H7 (cell line): ENCODE measurements around the gene DNAJC5. TPM values are rescaled to one million over a fixed set of nuclear protein-coding genes. Genes with fewer than 3 reads are reported as not detected.
"Not testable (repeated sequence)": the region's sequence is repeated elsewhere in the genome, so short reads cannot be mapped to it uniquely, and the experiment has no call there.

ENCODE experiments used
- DNase-seq: peaks from one replicate; pipeline ENCODE4 v3.0.0; 2012
- H3K27me3 ChIP-seq: 2 replicates; pipeline ENCODE4 v1.6.0; 2011; ENCODE audit warnings: mild to moderate bottlenecking, low read length; ENCODE audit not compliant: control insufficient read depth, insufficient read depth
- H3K36me3 ChIP-seq: replicated peaks from 2 replicates; pipeline ENCODE4 v1.5.1; 2011; ENCODE audit warnings: low read length; ENCODE audit not compliant: control insufficient read depth, insufficient read depth
- H3K4me3 ChIP-seq: 2 replicates; pipeline ENCODE4 v1.5.1; 2011; ENCODE audit warnings: low read depth, mild to moderate bottlenecking, control low read depth, low read length, moderate library complexity; ENCODE audit not compliant: insufficient read depth
- total RNA-seq: library from RNA; depleted of rRNA; stranded (reverse); fragments of >200 nt; shearing (Covaris generic); gene quantifications from 2 replicates; pipeline ENCODE4 v1.2.3, GENCODE V29; 2014

The DNAJC5 gene
- total RNA-seq, 1 experiment from 2014 or later, result 30.8 TPM

DNA sequence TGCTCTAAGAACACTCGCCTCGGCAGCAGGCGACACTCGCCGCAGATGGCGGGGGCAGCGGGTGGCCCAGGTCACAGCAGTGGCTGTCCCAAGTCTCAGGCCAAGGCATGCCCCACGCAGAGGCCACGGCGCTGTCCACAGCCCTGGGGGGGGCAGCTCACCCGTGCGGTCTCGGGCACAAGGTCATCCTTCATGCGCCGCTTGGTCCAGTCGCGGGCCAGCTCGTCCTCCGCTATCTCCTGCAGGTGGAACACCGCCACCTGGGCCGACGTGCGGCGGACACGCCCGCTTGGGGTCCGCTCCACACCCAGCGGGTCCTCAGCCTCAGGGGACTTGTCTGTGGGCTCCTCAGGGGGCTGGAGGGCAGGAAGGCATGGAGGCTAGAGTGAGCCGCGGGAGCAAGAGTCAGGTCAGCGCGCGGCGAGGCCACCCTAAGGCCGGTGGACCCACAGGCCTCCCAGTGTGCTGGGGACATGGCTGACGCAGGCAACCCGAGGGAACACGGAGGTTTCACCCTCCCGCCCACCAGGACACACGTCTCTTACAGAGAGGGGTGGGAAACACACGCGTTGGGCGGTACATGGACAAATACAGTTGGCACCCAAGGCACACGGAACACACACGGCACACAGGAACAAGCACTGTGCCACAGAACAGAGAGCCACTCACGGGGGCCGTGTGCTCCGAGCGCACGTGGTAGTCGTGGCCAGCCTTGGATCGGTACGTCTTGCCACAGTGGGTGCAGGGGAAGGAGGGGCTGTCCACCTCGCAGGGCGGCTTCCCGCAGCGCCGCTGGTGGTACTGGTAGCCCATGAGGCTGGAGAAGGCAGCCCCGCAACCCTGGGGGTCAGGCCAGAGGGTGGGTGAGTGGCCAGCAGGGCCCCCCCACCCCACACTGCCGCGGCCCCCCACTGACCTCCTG is 67.8 kb downstream of the DNAJC5 start:
- Histone ChIP-seq H3K27me3 (no peaks in the 10 kb centered on the region), H3K36me3 (peaks cover 28% of the 10 kb centered on the region), H3K4me3 (no peak overlapping the region)
- DNase-seq, result no peak

DNA sequence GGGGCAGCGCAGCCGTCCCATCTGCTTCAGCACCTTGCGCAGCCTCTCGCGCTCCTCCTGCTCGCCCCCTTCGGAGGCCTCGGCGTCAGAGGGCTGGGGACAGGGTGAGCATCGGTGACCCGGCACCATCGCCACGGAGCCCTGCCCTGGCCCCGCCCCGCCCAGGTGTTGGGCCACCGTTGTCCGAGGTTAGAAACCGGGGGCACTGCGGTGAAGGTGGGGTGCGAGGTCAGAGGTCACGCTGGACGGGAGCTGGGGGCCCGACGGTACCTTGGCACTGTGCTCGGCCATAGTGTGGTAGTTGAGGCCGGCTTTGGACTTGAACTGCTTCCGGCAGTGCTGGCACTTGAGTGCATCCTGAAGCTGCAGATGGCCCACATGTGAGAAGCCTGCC is 68.4 kb downstream of the DNAJC5 start:
- no peak overlapping the region for H3K4me3 ChIP-seq
- no peaks in the 10 kb centered on the region for H3K27me3 ChIP-seq
- no peak for DNase-seq
- peaks cover 28% of the 10 kb centered on the region for H3K36me3 ChIP-seq

DNA sequence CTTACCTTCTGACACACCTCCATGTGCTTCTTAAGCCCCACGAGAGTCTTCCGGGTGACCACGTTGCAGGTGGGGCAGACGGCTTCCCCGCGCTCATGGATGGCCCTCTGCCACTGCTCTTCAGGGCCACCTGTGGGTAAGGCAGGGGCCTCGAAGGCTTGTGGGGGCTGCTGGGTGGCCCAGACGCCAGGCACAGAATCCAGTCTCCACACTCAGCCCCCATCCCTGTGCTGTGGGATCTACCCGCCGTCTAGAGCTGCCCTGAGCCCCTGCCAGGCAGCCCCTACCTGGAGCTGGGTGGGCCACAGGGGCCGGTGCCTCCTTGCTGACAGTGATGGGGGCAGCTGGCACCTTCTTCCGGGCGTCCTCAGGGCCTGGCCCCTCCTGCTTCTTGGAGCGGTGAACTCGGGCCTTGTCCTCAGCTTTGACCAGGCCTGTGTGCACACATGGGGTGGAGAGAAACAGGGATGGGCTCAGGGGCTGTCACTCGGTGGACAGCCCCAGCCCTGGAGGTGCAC is 68.9 kb downstream of the DNAJC5 start:
- Histone ChIP-seq H3K4me3 (no peak overlapping the region), H3K36me3 (peaks cover 28% of the 10 kb centered on the region), H3K27me3 (no peaks in the 10 kb centered on the region)
- DNase-seq, result no peak

DNA sequence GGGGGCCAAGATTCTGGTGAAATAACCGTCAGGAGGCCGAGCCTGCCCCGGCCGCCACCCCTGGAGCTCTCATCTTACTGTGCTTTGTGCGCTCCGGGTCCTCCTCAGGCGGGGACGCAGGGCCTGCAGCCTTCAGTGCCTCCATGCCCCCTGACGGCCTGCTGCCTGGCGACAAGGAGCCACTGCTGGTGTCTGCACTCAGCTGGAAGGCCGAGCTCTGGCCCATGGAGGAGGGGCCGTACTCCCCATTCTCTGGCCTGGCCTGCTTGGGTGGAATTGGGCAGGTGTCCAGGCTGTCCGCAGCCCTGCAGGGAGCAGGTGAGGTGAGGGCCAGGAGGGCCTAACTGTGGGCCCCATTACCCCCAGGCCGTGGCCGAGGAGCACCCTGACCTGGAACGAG is 69.5 kb downstream of the DNAJC5 start:
- no peak overlapping the region for H3K4me3 ChIP-seq
- no peaks in the 10 kb centered on the region for H3K27me3 ChIP-seq
- no peak for DNase-seq
- H3K36me3 ChIP-seq, result peaks cover 28% of the 10 kb centered on the region

DNA sequence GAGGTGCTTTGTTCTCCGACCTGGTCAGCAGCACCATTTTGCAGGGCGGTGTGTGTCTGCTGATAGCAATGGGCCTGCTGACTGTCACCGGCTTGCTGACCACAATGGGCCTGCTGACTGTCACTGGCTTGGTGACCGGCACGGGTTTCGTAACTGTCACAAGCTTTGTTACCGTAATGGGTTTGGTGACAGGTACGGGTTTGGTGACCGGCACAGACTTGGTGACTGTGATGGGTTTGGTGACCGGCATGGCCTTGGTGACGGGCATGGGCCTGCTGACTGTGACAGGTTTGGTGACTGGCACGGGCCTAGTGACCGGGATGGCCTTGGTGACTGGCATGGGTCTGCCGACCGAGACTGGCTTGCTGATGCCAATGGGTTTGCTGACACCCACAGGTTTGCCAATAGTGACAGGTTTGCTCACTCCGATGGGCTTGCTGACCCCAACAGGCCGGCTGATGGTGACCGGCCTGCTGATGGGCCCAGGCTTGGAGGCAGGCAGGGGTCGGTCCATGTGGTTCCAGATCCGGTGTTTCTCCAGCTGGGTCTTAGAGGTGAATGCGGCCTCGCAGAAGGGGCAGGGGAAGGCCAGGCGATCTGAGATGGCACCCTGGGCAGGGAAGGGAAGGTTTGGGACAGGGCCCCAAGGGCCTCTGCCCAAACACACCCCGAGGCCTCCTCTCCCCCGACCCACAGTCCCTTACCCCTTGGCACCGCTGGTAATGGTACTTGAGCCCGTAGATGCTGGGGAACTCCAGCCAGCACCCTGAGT is 71.4 kb downstream of the DNAJC5 start:
- no peak overlapping the region for H3K4me3 ChIP-seq
- DNase-seq, result no peak
- H3K27me3 ChIP-seq, result peaks cover 3% of the 10 kb centered on the region
- H3K36me3 ChIP-seq, result peaks cover 28% of the 10 kb centered on the region

DNA sequence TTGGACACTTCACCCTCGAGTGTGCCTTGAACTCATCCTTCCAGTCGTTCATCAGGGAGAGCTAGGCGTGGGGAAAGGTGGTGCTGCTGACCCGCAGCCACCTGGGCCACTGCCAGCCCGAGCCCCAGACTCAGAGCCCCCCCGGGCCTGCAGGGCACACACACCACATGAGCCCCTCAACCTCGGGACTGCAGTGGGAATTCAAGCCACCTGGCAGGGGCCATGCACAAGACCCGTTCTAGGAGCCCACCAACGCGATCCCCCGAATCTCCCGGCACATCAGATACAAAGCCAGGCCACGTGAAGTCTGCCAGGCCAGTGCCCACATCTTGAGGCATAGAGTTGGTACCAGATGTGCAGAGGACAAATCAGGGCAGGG is 72.0 kb downstream of the DNAJC5 start:
- Histone ChIP-seq H3K36me3 (peaks cover 27% of the 10 kb centered on the region), H3K4me3 (no peak overlapping the region), H3K27me3 (peaks cover 3% of the 10 kb centered on the region)
- no peak for DNase-seq

DNA sequence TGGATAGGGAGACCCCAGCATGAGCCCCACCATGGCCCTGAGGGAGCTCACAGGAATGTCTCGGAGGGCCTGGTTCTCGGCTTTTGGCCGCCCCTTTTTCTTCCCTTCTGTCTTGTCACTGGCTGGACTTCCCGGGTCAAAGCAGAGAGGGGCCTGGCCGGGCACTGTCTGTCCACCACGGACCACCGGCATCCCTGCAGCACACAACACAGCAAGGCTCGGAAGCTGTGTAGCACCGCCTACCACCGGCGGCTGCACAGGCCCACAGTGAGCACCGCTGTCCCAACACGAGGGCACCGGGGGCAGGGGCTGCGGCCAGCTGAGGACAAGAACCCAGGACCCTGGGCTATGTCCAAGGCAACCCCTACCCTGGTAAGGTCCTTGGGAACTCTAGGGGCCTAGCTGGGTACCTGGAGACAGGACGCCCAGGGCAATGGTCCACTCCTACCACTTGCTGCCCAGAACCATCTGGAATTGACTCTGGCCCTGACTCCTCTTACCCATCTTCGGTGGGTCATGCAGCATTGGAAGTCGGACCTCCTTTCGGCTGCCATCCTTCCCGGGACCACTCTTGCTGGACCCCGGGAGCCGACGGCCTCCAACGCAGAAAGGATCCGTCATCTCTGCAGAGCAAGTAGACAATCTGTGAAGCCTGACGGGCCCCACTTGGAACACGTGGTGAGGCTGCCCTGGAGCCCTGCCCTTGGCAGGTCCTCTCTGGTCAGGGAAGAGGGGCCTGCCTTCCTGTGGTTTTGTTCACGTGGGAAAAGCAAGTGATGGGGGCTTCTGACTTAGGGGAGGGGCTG is 72.6 kb downstream of the DNAJC5 start:
- no peak for DNase-seq
- H3K4me3 ChIP-seq, result no peak overlapping the region
- peaks cover 3% of the 10 kb centered on the region for H3K27me3 ChIP-seq
- H3K36me3 ChIP-seq, result peaks cover 25% of the 10 kb centered on the region

DNA sequence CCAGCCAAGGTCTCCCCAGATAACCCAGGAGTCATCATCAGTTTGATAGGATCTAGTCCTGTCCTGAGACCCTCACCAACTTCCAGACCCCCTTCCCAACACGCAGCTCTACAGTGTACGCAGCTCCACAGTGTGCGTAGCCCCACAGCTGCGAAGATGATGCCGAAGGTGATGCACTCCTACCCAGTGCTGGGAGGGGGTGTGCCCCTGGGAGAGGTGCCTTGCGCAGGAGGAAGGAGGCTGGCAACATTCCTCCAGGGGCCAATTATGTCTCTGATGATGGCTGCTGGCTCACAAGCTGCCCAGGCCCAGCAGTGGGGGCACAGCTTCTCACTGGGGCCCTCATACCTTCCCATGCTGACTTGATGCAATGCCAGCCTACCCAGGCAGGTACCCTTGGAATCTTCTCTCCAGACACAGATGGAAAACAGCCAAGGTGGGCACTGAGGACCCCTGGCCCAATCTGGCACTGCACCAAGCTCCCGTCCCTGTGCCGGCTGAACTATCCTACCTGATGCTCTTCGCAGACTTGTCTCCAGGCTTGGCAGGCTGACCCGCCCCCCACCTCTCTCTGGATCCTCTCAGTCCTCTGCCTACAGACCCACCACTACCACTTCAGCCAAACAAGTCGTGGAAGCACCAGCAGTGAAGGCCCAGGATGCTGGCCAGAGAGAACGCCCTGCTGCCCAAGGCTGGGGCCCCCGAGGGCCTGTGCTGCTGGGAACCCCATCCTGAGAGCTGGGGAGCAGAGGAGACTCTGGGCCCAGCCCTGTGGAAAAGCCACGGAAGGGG is 73.4 kb downstream of the DNAJC5 start:
- peaks cover 21% of the 10 kb centered on the region for H3K36me3 ChIP-seq
- peak overlapping the region; percentile 59; the same call in 1 of the 2 replicates for H3K4me3 ChIP-seq
- no peak for DNase-seq
- peaks cover 5% of the 10 kb centered on the region for H3K27me3 ChIP-seq

DNA sequence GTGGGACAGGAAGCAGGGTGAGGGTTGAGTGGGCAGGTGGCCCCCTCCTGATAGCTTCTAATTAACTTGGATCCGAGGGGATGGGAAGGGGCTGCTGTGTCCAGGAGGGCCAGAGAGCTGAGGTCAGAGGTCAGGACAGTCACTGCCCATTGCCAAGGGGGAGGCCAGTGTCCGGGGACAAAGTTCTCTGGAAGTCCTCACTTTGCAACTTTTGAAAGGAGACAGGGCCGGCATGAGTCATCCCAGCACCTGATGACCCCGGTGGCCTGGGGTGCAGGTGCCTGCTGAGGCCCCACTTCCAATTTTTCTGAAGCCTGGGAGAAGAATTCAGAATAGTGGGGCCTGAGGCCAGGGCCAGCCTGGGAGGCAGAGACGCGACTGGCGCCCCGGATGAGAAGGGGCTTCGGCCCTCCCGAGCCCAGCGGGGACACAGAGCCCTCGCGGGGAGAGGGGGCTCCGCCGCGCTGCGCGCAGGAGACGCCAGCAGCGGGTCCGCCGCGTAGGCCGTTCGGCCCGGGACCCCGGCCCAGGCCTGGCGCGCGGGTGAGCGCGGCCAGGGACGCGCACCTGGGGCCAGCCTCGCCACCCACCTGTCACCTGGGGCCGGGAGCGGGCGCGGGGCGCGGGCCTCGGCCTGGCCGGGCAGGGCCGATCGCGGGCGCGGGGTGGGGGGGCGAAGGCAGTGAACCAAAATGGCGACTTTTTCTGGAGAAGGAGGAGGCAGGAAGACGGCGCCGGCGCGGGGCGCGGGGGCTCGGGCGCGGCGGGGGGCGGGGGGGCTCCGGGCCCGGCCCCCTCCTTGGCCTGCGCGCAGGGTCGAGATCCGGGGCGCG is 74.2 kb downstream of the DNAJC5 start:
- peak; percentile 88 for DNase-seq
- H3K36me3 ChIP-seq, result peaks cover 15% of the 10 kb centered on the region
- peaks cover 5% of the 10 kb centered on the region for H3K27me3 ChIP-seq
- peak overlapping the region; percentile 59 for H3K4me3 ChIP-seq

DNA sequence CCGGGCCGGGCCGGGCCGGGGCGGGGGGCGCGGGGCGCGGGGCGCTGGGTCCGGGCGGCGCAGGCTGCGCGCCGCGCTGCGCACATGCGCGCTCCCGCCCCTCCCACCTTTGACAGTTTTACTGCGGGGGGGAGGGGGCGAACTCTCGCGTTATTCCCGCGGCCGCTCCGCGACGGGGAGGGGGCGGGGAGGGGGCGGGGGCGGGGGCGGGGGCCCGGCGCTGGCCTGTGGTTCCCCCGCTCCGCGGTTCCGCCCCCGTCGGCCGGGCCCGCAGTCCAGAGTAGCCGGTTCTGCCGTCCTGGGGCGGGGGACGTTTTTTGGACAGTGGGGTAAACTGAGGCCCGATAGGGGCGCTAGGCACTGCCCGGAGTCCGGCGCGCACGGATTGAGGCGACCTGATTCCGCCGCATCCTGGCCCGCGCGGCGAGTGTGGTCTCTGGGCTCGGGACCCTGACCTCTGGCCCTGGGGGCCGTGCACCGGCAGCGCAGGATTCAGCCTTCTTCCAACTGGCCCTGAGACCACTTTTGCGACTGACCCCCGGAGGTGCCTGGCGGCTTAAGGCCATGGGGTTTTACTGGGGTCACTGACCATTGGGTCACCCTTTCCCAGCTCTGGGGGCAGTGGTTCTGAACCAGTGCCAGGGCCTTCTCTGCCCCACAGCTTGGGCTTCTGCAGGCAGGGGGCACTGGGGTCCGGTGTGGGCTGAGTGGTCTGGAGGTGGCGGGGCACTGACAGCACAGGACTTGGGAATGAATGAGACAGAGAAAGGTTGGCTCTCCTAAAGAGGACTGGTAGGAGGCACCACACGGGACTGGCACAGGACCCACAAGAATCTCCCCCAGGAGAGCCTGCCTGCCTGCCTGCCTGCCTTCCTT is 75.2 kb downstream of the DNAJC5 start, which contains the start of gene ZNF512B:
ZNF512B (minus strand) TSS at position 93 of the 876 bp plus-strand sequence. CDS start 1,980 bp downstream, outside the sequence.
- peak; percentile 98 for DNase-seq
- H3K4me3 ChIP-seq, result peak within 1 kb of the TSS; percentile 68
- H3K27me3 ChIP-seq, result peaks cover 5% of the 10 kb centered on the region
- peaks cover 13% of the 10 kb centered on the region for H3K36me3 ChIP-seq

DNA sequence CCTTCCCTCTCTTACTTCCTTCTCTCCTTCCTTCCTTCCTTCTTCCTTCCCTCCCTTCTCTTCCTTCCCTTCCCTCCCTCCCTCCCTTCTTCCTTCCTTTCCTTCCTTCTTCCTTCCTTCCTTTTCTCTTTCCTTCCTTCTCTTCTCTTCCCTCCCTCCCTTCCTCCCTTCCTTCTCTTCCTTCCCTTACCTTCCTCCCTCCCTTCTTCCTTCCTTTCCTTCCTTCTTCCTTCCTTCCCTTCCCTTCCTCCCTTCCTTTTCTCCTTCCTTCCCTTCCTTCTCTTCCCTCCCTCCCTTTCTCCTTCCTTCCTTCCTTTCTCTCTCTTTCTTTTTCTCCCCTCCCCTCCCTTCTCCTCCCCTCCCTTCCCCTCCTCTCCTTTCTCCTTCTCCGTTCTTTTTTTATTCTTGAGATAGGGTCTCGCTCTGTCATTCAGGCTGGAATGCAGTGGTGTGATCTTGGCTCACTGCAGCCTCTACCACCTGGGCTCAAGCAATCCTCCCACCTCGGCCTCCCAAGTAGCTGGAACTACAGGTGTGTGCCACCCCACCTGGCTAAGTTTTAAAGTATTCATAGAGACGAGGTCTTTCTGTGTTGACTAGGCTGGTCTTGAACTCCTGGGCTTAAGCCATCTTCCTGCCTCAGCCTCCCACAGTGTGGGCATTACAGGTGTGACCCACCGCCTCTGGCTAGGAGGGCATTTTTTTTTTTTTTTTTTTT is 75.9 kb downstream of the DNAJC5 start:
- H3K27me3 ChIP-seq, result peaks cover 5% of the 10 kb centered on the region
- peaks cover 13% of the 10 kb centered on the region for H3K36me3 ChIP-seq
- peak overlapping the region; percentile 68; the same call in 1 of the 2 replicates for H3K4me3 ChIP-seq
- DNase-seq, result no peak

DNA sequence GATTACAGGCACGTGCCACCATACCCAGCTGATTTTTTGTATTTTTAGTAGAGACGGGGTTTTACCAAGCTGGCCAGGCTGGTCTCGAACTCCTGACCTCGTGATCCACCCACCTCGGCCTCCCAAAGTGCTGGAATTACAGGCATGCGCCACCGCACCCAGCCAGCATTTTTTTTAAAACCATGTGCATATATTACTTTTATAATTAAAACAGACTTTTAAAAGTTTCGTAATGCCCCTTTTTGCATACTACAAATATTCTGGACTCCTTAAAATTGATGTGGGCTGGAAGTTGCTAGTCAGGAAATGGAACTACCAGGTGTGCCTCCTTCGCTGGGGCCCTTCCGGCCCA is 77.0 kb downstream of the DNAJC5 start:
- DNase-seq, H3K4me3 ChIP-seq, H3K36me3 ChIP-seq, H3K27me3 ChIP-seq: not testable (repeated sequence)
